HG02571 (cell line): ENCODE results near the gene OTOGL.
"Not testable (repeated sequence)": the region's sequence is repeated elsewhere in the genome, so short reads cannot be mapped to it uniquely, and the experiment has no call there.

ENCODE experiments used
- ATAC-seq: cut with Tn5 transposase; IDR thresholded peaks from one replicate; pipeline ENCODE4 v1.9.1; 2021; ENCODE audit warnings: mild to moderate bottlenecking, moderate library complexity; ENCODE audit not compliant: unreplicated experiment

Gene OTOGL

DNA sequence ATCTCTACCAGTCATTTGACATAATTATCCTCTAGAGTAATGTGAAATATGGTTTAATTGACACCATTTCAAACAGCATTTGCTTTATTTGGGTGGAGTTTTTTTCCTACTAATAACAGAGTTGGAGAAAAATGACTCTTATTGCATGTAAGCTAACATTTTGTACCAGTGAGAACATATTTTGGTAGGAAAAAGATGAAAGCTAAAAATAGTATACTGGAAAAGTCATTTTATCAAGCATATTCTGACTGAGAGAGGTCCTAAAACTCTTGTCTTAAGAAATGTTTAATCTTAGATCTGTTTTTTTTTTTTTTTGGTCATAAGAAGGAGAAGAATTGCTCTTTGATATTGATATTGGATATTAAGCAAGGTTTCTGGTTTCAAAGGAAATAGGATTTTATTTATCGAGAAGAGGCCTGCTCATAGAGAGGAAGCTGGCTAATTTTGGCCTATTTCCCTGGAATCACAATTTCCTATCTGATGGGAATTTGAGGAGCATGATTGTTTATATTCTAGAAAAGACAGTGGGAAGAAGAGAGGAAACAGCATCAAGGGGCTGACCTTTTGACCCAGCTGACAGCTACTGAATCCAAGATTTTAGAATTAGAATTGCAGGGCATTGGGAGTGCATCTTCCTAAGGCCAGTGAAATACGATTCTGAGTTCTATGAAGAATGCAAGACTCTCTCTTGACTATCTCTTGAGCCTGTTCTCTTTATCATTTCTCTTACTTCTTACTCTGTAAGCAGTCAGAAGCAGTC is 19.4 kb downstream of the OTOGL start:
- ATAC-seq: no peak

DNA sequence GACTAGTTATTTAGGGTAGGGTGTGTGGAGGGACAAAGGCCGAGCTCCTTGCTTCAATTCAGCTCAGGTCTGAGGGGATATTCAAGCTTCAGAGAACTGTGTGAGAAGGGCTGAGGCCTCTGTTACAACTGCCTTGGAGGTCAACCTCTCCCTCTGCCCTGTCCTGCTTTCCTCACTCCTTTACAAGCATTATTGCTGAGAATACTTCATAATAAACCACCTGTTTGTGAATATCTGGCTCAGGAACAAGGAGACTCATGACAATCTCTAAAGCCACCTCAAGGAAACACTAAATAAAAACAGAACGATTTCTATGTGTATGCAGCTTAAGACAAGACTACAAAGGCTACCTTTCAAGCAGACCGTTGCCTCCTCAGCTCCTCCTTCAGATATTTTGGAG is 21.7 kb downstream of the OTOGL start:
- ATAC-seq: no peak

- ATAC-seq: no peak
These were observed 22.3 kb downstream of the OTOGL start for GRCh38 chr12:80121661-80122060.

DNA sequence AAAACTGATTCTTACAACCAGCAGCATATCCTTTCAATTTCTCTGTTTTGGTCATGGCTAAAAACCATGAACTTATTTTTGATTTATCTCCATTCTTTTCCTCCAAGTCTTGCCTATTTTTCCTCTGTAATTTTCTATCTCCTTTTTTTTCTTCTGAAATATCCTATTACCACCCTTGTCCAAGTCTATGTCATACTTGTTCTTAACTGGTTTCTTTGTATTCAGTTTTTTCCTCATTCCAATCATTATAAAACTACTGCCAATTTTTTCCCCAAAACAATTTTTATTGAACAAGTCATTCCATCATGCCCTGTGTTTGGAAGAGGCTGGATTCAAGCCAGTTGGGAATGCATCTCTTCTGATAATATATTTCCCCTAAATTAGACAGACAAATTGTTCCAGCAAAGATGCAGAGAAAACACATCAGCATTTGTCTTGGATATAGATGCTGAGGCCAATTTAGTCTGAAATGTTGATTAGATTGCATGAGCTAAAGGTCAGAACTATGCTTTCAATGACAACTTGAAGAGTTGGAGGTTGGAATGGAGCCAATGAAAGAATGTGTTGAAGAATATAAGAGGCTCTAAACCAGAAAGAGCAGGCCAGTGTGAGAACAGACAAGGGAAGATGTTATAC is 30.7 kb downstream of the OTOGL start:
- no peak for ATAC-seq

- no peak for ATAC-seq
These were observed 36.3 kb downstream of the OTOGL start for GRCh38 chr12:80135624-80136023.

DNA sequence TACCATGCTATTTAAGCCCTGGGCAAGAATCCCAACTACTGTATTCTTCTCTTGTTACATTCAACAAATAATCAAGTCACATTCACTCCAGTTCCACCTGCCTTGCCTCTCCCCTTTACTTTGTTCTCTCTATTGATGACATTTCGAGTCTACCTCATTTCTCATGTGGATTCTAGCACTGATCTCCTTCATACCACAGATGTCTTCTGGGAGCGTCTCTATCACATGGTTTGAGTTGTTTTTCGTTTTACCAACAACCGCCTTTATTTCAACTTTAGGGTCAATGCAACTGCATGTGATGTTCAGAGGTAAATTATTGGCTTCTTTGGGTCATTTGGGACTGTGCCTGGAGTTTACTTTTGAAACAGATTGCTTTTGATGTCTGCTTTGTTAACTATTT is 40.7 kb downstream of the OTOGL start:
- no peak for ATAC-seq

DNA sequence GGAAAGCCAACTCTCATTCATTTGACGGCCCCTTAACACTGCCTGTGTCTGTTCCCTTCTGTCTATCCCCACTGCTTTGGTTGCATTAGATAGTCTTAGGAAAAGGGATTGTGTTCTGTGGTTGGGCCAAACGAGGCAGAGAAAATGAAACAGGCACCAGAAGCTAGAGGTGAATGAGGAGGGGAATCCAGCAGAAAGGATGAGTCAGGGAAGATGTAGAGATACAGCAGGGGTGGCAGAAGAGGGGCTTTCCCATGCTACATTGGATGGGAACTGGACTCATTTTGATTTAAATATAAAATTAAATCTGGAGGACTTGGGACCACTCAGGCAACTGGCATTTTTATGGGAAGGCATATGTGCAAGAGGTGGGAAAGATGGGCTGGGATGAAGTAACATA is 43.3 kb downstream of the OTOGL start:
- no peak for ATAC-seq

DNA sequence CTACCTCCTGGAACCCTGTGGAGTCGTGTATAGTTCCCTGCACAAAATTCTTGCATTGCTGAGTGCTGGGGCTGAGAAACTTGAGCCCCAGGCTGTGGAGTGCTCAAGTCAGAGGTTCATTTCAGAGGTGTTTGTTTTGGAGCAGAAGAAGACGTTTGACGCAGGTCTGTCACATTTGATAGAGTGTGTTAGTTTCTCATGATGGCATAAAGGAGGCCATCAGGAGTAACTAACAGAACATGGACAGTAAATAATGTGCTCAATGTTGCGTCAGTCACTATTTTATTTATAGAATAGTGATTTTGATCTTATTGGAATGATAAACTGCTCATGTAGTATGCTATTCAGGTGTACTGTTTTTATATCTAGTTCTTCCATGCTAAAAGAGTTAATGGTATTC is 44.2 kb downstream of the OTOGL start:
- no peak for ATAC-seq

GRCh38 chr12:80149547-80150313 is 50.4 kb downstream of the OTOGL start:
- ATAC-seq: not testable (repeated sequence)

DNA sequence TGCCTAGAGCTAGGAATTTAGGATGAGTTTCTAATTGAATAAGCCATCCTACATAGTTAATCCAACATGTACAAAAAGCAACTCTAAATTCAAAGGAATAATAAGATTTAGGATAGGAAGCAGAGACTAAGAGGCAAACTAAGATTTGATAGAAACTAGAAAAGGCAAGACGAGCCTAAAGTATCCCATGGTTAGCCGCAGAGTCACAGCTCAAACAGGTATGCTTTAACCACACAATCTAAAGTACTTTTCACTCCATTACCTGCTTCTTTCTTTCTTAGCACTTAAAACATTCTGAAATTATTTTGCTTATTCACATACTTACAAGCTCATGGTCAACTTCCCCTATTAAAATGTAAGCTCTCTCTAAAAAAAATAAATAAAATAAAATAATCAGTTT is 51.8 kb downstream of the OTOGL start:
- no peak for ATAC-seq

DNA sequence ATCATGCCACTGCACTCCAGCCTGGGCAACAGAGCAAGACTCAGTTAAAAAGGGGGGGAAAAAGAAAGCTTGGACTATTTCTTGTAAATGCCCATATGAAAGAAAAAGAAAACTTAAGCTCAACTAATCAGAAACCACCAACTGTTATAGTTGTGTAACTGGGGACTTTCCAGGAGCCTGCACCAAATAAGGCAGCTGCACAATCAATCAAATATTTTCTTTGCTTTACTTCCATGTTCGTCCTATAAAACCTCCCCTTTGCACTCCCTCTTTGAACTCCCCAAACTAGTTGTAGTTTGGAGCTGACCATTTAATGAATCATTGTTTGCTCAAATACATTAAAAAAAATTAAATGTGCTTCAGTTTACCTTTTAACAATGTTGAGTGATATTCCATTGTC is 54.9 kb downstream of the OTOGL start:
- ATAC-seq: no peak

DNA sequence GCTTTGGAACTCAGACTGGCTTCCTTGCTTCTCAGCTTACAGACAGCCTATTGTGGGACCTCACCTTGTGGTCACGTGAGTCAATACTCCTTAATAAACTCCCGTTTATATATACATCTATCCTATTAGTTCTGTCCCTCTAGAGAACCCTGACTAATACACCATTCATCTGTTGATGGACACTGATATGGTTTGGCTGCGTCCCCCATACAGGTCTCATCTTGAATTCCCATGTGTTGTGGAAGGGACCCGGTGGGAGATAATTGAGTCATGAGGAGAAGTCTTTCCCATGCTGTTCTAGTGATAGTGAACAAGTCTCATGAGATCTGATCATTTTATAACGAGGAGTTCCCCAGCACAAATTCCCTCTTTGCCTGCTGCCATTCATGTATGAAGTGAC is 57.0 kb downstream of the OTOGL start:
- ATAC-seq: no peak

DNA sequence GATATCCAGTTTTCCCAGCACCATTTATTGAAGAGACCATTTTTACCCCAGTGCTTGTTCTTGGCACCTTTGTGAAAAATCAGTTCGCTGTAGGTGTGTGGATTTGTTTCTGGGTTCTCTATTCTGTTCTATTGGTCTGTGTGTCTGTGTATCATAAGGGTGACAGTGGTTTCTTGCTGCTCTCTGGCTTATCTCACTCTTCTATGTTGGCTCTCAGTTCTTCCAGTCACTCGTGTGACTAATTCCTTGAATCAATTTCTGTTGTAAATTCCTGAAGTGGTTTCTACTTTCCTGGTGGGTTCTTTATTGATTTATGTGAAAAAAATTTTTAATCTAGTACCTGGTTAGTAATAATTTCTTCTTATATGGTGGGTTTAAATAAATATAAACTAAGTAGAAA is 58.3 kb downstream of the OTOGL start:
- ATAC-seq: no peak

- ATAC-seq: no peak
These were observed 62.3 kb downstream of the OTOGL start for GRCh38 chr12:80161612-80162011.

GRCh38 chr12:80162177-80162576 is 62.8 kb downstream of the OTOGL start:
- ATAC-seq: no peak

GRCh38 chr12:80165746-80166145 is 66.4 kb downstream of the OTOGL start:
- ATAC-seq: no peak

- no peak for ATAC-seq
These were observed 67.4 kb downstream of the OTOGL start for GRCh38 chr12:80166751-80167150.

DNA sequence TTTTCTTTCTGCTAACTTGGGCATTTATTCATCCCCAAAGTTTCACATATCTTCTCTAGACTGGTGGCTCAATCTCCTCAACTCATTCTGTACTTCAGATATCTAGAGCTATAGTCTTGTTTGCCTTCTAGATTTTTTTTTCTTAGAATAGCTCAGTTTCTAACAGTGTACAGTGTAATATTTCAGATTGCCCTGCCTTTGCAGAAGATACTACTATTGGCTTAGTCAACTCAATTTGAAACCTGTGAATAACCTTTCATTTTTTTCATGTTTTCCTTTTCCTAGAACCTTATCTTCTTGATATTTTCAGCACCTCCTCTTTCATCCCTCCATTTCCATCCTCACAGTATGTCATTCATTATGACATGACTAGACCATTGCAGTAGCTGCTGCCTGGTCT is 69.6 kb downstream of the OTOGL start:
- ATAC-seq: no peak

DNA sequence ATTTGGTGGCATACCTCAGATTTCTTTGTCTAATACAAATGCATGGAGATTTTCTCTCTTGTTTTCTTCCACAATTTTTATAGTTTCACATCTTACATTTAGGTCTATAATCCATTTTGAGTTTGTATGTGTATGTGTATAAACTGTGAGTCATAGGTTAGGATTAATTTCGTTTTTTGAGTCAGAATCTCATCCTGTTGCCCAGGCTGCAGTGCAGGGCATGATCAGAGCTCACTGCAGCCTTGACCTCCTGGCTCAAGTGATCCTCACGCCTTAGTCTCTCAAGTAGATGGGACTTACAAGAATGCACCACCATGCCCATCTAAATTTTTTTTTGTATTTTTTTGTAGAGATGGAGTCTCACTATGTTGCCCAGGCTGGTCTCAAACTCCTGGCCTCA is 71.6 kb downstream of the OTOGL start:
- no peak for ATAC-seq

GRCh38 chr12:80173083-80173864 is 73.9 kb downstream of the OTOGL start:
- ATAC-seq: no peak

- ATAC-seq: no peak
These were observed 76.1 kb downstream of the OTOGL start for GRCh38 chr12:80175307-80175930.
